Measurements from ENCODE around the gene NT5C2.

NT5C2 gene

DNA sequence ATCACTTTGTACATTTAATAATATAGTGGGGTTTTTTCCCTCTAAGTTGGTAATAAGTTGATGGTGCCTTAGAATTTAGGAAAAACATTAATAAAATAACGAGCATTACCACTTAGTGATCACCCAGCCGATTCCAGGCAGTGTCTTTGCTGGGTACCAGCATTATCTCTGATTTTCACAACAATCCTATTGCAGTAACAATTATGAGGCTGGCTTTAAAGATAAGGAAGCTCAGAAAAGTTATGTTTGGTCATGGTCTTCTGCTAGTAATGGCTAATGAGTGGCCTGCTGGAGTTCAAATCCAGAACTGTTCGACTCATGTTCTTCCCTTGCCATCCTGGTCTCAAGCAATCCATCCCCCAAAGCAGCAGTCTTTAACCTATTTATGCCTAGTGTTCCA is 147.1 kb downstream of the NT5C2 start:
- DNase-seq (ENCODE audit: low spot score), result no peak
- no peak overlapping the region for H2AFZ ChIP-seq (ENCODE audit: low read length)
- H3K79me1 ChIP-seq (ENCODE audit: low read depth, low read length), result no peaks in the 10 kb centered on the region
- H3K23ac ChIP-seq (ENCODE audit: low read depth, low read length, poor library complexity), result no peak overlapping the region
- no peak overlapping the region for H2BK5ac ChIP-seq (ENCODE audit: low read length)
- H3K4ac ChIP-seq (ENCODE audit: low read length), result no peak overlapping the region
- no peak overlapping the region for H4K8ac ChIP-seq (ENCODE audit: low read depth, low read length)
- H3K9ac ChIP-seq (ENCODE audit: low read depth, low read length, poor library complexity), result no peak overlapping the region
- no peak overlapping the region for H3K14ac ChIP-seq (ENCODE audit: low read length)
- H3K4me3 ChIP-seq (ENCODE audit: low read length in 2 of 2), result no peak overlapping the region
- no peak overlapping the region for H2BK12ac ChIP-seq (ENCODE audit: low read length)
- WGBS, 2 donors (ENCODE audit: extremely low coverage in 2 of 2, insufficient read length in 2 of 2, insufficient replicate concordance in 1 of 2), result no CpG with 5 or more reads among the region's 3 CpGs
- no peaks in the 10 kb centered on the region for H3K36me3 ChIP-seq (replicated peaks in 1 of 2; ENCODE audit: control insufficient read depth in 2 of 2, insufficient read depth in 2 of 2, low read length in 2 of 2)
- no peak overlapping the region for H3K4me2 ChIP-seq (ENCODE audit: insufficient read depth, low read length, poor library complexity, severe bottlenecking)
- H4K91ac ChIP-seq (ENCODE audit: low read depth, low read length, poor library complexity), result no peak overlapping the region
- H2AK5ac ChIP-seq (ENCODE audit: low read depth, low read length), result no peak overlapping the region
- no peak overlapping the region for H2BK120ac ChIP-seq (ENCODE audit: low read depth, low read length)
- H3K18ac ChIP-seq (ENCODE audit: low read length), result no peak overlapping the region
- H3K27ac ChIP-seq (replicated peaks; ENCODE audit: low read length), result no peak overlapping the region
- no peaks in the 10 kb centered on the region for H3K9me3 ChIP-seq (replicated peaks in 1 of 2; ENCODE audit: control insufficient read depth in 2 of 2, insufficient read depth in 1 of 2, low read depth in 1 of 2, low read length in 2 of 2)
- H2BK15ac ChIP-seq (ENCODE audit: low read length), result no peak overlapping the region
- no peaks in the 10 kb centered on the region for H3K27me3 ChIP-seq (ENCODE audit: control insufficient read depth in 3 of 3, insufficient read depth in 3 of 3, low read depth in 1 of 3, low read length in 3 of 3)
- H3K4me1 ChIP-seq (ENCODE audit: control insufficient read depth in 2 of 2, insufficient read depth in 1 of 2, low read depth in 1 of 2, low read length in 2 of 2), result peaks cover 3 to 15% of the 10 kb centered on the region in 2 donors

GRCh38 chr10:103044942-103045489 is 148.1 kb downstream of the NT5C2 start:
- no peak overlapping the region for H2AK5ac ChIP-seq (ENCODE audit: low read depth, low read length)
- H2AFZ ChIP-seq (ENCODE audit: low read length), result no peak overlapping the region
- no peak overlapping the region for H2BK15ac ChIP-seq (ENCODE audit: low read length)
- no peaks in the 10 kb centered on the region for H3K36me3 ChIP-seq (replicated peaks in 1 of 2; ENCODE audit: control insufficient read depth in 2 of 2, insufficient read depth in 2 of 2, low read length in 2 of 2)
- DNase-seq (ENCODE audit: low spot score), result no peak
- no peak overlapping the region for H2BK5ac ChIP-seq (ENCODE audit: low read length)
- no peak overlapping the region for H3K4ac ChIP-seq (ENCODE audit: low read length)
- no peak overlapping the region for H3K23ac ChIP-seq (ENCODE audit: low read depth, low read length, poor library complexity)
- H4K91ac ChIP-seq (ENCODE audit: low read depth, low read length, poor library complexity), result no peak overlapping the region
- no CpG with 5 or more reads among the region's 8 CpGs for WGBS, 2 donors (ENCODE audit: extremely low coverage in 2 of 2, insufficient read length in 2 of 2, insufficient replicate concordance in 1 of 2)
- H3K4me2 ChIP-seq (ENCODE audit: insufficient read depth, low read length, poor library complexity, severe bottlenecking), result no peak overlapping the region
- H3K27ac ChIP-seq (replicated peaks; ENCODE audit: low read length), result no peak overlapping the region
- H3K9ac ChIP-seq (ENCODE audit: low read depth, low read length, poor library complexity), result no peak overlapping the region
- H3K4me1 ChIP-seq (ENCODE audit: control insufficient read depth in 2 of 2, insufficient read depth in 1 of 2, low read depth in 1 of 2, low read length in 2 of 2), result peaks cover 3 to 17% of the 10 kb centered on the region in 2 donors
- no peaks in the 10 kb centered on the region for H3K27me3 ChIP-seq (ENCODE audit: control insufficient read depth in 3 of 3, insufficient read depth in 3 of 3, low read depth in 1 of 3, low read length in 3 of 3)
- H3K14ac ChIP-seq (ENCODE audit: low read length), result no peak overlapping the region
- H3K79me1 ChIP-seq (ENCODE audit: low read depth, low read length), result no peaks in the 10 kb centered on the region
- no peaks in the 10 kb centered on the region for H3K9me3 ChIP-seq (replicated peaks in 1 of 2; ENCODE audit: control insufficient read depth in 2 of 2, insufficient read depth in 1 of 2, low read depth in 1 of 2, low read length in 2 of 2)
- no peak overlapping the region for H3K18ac ChIP-seq (ENCODE audit: low read length)
- no peak overlapping the region for H3K4me3 ChIP-seq (ENCODE audit: low read length in 2 of 2)
- H4K8ac ChIP-seq (ENCODE audit: low read depth, low read length), result no peak overlapping the region
- H2BK12ac ChIP-seq (ENCODE audit: low read length), result no peak overlapping the region
- no peak overlapping the region for H2BK120ac ChIP-seq (ENCODE audit: low read depth, low read length)

GRCh38 chr10:103042908-103043307 is 150.2 kb downstream of the NT5C2 start:
- DNase-seq (ENCODE audit: low spot score), result no peak
- Histone ChIP-seq H2BK15ac (ENCODE audit: low read length) (no peak overlapping the region), H4K91ac (ENCODE audit: low read depth, low read length, poor library complexity) (no peak overlapping the region), H2BK5ac (ENCODE audit: low read length) (no peak overlapping the region), H2BK12ac (ENCODE audit: low read length) (no peak overlapping the region), H3K4ac (ENCODE audit: low read length) (no peak overlapping the region), H3K18ac (ENCODE audit: low read length) (no peak overlapping the region), H2BK120ac (ENCODE audit: low read depth, low read length) (no peak overlapping the region), H3K79me1 (ENCODE audit: low read depth, low read length) (no peaks in the 10 kb centered on the region), H3K14ac (ENCODE audit: low read length) (no peak overlapping the region), H3K27ac (replicated peaks; ENCODE audit: low read length) (no peak overlapping the region), H3K4me1 (ENCODE audit: control insufficient read depth in 2 of 2, insufficient read depth in 1 of 2, low read depth in 1 of 2, low read length in 2 of 2) (peaks cover 3 to 17% of the 10 kb centered on the region in 2 donors), H3K9ac (ENCODE audit: low read depth, low read length, poor library complexity) (no peak overlapping the region), H3K36me3 (replicated peaks in 1 of 2; ENCODE audit: control insufficient read depth in 2 of 2, insufficient read depth in 2 of 2, low read length in 2 of 2) (no peaks in the 10 kb centered on the region), H2AK5ac (ENCODE audit: low read depth, low read length) (no peak overlapping the region), H3K4me3 (ENCODE audit: low read length in 2 of 2) (no peak overlapping the region), H4K8ac (ENCODE audit: low read depth, low read length) (no peak overlapping the region), H3K23ac (ENCODE audit: low read depth, low read length, poor library complexity) (no peak overlapping the region), H2AFZ (ENCODE audit: low read length) (no peak overlapping the region), H3K4me2 (ENCODE audit: insufficient read depth, low read length, poor library complexity, severe bottlenecking) (no peak overlapping the region), H3K9me3 (replicated peaks in 1 of 2; ENCODE audit: control insufficient read depth in 2 of 2, insufficient read depth in 1 of 2, low read depth in 1 of 2, low read length in 2 of 2) (no peaks in the 10 kb centered on the region), H3K27me3 (ENCODE audit: control insufficient read depth in 3 of 3, insufficient read depth in 3 of 3, low read depth in 1 of 3, low read length in 3 of 3) (no peaks in the 10 kb centered on the region)
- WGBS, 2 donors (ENCODE audit: extremely low coverage in 2 of 2, insufficient read length in 2 of 2, insufficient replicate concordance in 1 of 2), result 100% methylated on average over 1 of the region's 7 CpGs; no CpG with 5 or more reads in 1 of the 2 donors

- Histone ChIP-seq H4K8ac (ENCODE audit: low read depth, low read length) (no peak overlapping the region), H3K9me3 (replicated peaks in 1 of 2; ENCODE audit: control insufficient read depth in 2 of 2, insufficient read depth in 1 of 2, low read depth in 1 of 2, low read length in 2 of 2) (no peaks in the 10 kb centered on the region), H2AK5ac (ENCODE audit: low read depth, low read length) (no peak overlapping the region), H2BK15ac (ENCODE audit: low read length) (no peak overlapping the region), H4K91ac (ENCODE audit: low read depth, low read length, poor library complexity) (no peak overlapping the region), H2BK120ac (ENCODE audit: low read depth, low read length) (no peak overlapping the region), H3K23ac (ENCODE audit: low read depth, low read length, poor library complexity) (no peak overlapping the region), H3K9ac (ENCODE audit: low read depth, low read length, poor library complexity) (no peak overlapping the region), H2BK12ac (ENCODE audit: low read length) (no peak overlapping the region), H3K18ac (ENCODE audit: low read length) (no peak overlapping the region), H2BK5ac (ENCODE audit: low read length) (no peak overlapping the region), H2AFZ (ENCODE audit: low read length) (no peak overlapping the region), H3K27me3 (ENCODE audit: control insufficient read depth in 3 of 3, insufficient read depth in 3 of 3, low read depth in 1 of 3, low read length in 3 of 3) (no peaks in the 10 kb centered on the region), H3K79me1 (ENCODE audit: low read depth, low read length) (no peaks in the 10 kb centered on the region), H3K36me3 (replicated peaks in 1 of 2; ENCODE audit: control insufficient read depth in 2 of 2, insufficient read depth in 2 of 2, low read length in 2 of 2) (no peaks in the 10 kb centered on the region), H3K4me2 (ENCODE audit: insufficient read depth, low read length, poor library complexity, severe bottlenecking) (no peak overlapping the region), H3K4me3 (ENCODE audit: low read length in 2 of 2) (no peak overlapping the region), H3K14ac (ENCODE audit: low read length) (no peak overlapping the region), H3K4ac (ENCODE audit: low read length) (no peak overlapping the region), H3K27ac (replicated peaks; ENCODE audit: low read length) (no peak overlapping the region), H3K4me1 (ENCODE audit: control insufficient read depth in 2 of 2, insufficient read depth in 1 of 2, low read depth in 1 of 2, low read length in 2 of 2) (peaks cover 3 to 17% of the 10 kb centered on the region in 2 donors)
- DNase-seq (ENCODE audit: low spot score), result no peak
- WGBS, 2 donors (ENCODE audit: extremely low coverage in 2 of 2, insufficient read length in 2 of 2, insufficient replicate concordance in 1 of 2), result no CpG with 5 or more reads among the region's 5 CpGs
Measured at GRCh38 chr10:103042129-103042528, 150.9 kb downstream of the NT5C2 start.

Data from neuronal stem cell (in vitro differentiated cells).